OCI-LY7 (cell line): ENCODE data around the gene C9orf78. TPM values are rescaled to one million over a fixed set of nuclear protein-coding genes. Genes with fewer than 3 reads are reported as not detected.

ENCODE experiments used
- BruUV-seq: library from RNA; stranded (reverse); fragments of 400-500 nt; replicated peaks from 2 replicates; lab custom pipeline; 2021; lab: Mats Ljungman, UMichigan
- CTCF ChIA-PET: fragments of 300-600 bp; sonication (Branson Sonifier 250); formaldehyde crosslinking; loops from one replicate; lab custom pipeline; 2022; ENCODE audit warnings: antibody characterized with exemption; ENCODE audit not compliant: unreplicated experiment; lab: Charles Lee
- POLR2A ChIA-PET: fragments of 300-600 bp; sonication (Branson Sonifier 250); formaldehyde crosslinking; loops from one replicate; lab custom pipeline; 2022; ENCODE audit warnings: antibody characterized with exemption; lab: Charles Lee
- DNase-seq: peaks from one replicate; pipeline ENCODE4 v3.0.0-alpha.2; 2015; ENCODE audit warnings: low spot score
- H2AFZ ChIP-seq: fragments of 200-600 bp; sonication (generic), shearing (Covaris generic); 2 replicates; pipeline ENCODE4 v1.6.1; 2014; ENCODE audit warnings: mild to moderate bottlenecking, antibody characterized with exemption, low read length, moderate library complexity
- H3K27ac ChIP-seq: fragments of 200-600 bp; sonication (generic); 2 replicates; pipeline ENCODE4 v1.5.1; 2014; ENCODE audit warnings: mixed run types, low read depth, mild to moderate bottlenecking, moderate library complexity, low read length, inconsistent platforms; ENCODE audit not compliant: poor library complexity, severe bottlenecking
- H3K36me3 ChIP-seq: fragments of 200-600 bp; sonication (generic); 2 replicates; pipeline ENCODE4 v1.6.1; 2014; ENCODE audit warnings: mild to moderate bottlenecking, antibody characterized with exemption, low read length, moderate library complexity, mixed read lengths; ENCODE audit not compliant: insufficient read depth
- H3K4me1 ChIP-seq: fragments of 200-600 bp; sonication (generic); 2 replicates; pipeline ENCODE4 v1.5.1; 2014; ENCODE audit warnings: mild to moderate bottlenecking, low read length; ENCODE audit not compliant: insufficient read depth, poor library complexity, severe bottlenecking
- H3K4me2 ChIP-seq: fragments of 200-600 bp; sonication (generic); 2 replicates; pipeline ENCODE4 v1.6.1; 2014; ENCODE audit warnings: mild to moderate bottlenecking, low read length
- H3K4me3 ChIP-seq: fragments of 200-600 bp; sonication (generic); 2 replicates; pipeline ENCODE4 v1.5.1; 2014; ENCODE audit warnings: mild to moderate bottlenecking, low read depth, low read length; ENCODE audit not compliant: poor library complexity, severe bottlenecking
- H3K79me2 ChIP-seq: fragments of 200-600 bp; sonication (generic); 2 replicates; pipeline ENCODE4 v1.6.1; 2016; ENCODE audit warnings: low read depth, mild to moderate bottlenecking, low read length, moderate library complexity, mixed read lengths; ENCODE audit not compliant: insufficient read depth
- H3K9me2 ChIP-seq: fragments of 200-600 bp; sonication (generic); 2 replicates; pipeline ENCODE4 v1.6.1; 2016; ENCODE audit warnings: mild to moderate bottlenecking, low read length, mixed read lengths; ENCODE audit not compliant: insufficient read depth
- H3K9me3 ChIP-seq: fragments of 200-600 bp; sonication (generic); 2 replicates; pipeline ENCODE4 v1.6.1; 2014; ENCODE audit warnings: mild to moderate bottlenecking, mixed run types, low read length, mixed read lengths
- H4K20me1 ChIP-seq: fragments of 200-600 bp; sonication (generic); 2 replicates; pipeline ENCODE4 v1.6.1; 2014; ENCODE audit warnings: mild to moderate bottlenecking, antibody characterized with exemption, low read length, moderate library complexity, mixed read lengths; ENCODE audit not compliant: insufficient read depth
- CTCF ChIP-seq: fragments of 200-600 bp; sonication (generic); conservative IDR thresholded peaks from 2 replicates; pipeline ENCODE4 v1.5.1; 2014; ENCODE audit warnings: mild to moderate bottlenecking, antibody characterized with exemption, low read length, moderate library complexity, mixed read lengths
- EZH2phosphoT487 ChIP-seq: fragments of 200-600 bp; sonication (generic); IDR thresholded peaks from 2 replicates; pipeline ENCODE4 v1.6.1; 2018; ENCODE audit warnings: low read depth, borderline replicate concordance, mild to moderate bottlenecking, mixed run types, antibody characterized with exemption, low read length, moderate library complexity, mixed read lengths
- intact Hi-C: fragments of 100-400 bp; cut with micrococcal nuclease; formaldehyde crosslinking; loops from one replicate; pipeline ENCODE4 v1.10.0; 2022; ENCODE audit not compliant: unreplicated experiment
- total RNA-seq, 2 experiments: library from RNA; depleted of rRNA in 1 of 2; stranded (reverse); fragments of >200 nt in 1 of 2; shearing (Covaris generic) in 1 of 2; gene quantifications; 2 replicates each; pipeline ENCODE4 v1.2.3, GENCODE V29; 2014 to 2022

The C9orf78 gene
- total RNA-seq, 2 experiments from 2014 or later = 49.4 to 60.6 TPM

DNA sequence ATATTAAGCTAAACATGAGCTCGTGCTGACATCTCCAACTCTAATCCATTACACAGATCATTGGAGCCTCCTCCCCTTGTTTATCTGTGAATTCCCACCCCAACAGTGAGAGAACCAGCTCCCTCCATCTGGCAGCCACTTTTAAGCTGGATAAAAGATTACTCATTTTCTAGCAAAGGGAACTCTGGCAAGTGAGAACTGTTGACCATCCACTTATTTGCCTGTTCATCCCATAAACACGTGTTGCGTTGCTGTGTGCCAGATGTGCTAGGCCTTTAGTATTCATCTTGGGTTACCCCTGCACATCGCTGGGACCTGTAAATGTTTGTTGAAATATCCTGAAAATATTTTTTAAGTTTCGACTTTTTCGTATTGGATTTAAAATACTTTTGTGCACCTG is 8.7 kb downstream of the C9orf78 start:
- BruUV-seq = no TSS peak
- Histone ChIP-seq H3K9me2 (no peaks in the 10 kb centered on the region), H3K79me2 (peaks cover 15% of the 10 kb centered on the region; the same call in 1 of the 2 replicates), H4K20me1 (no peaks in the 10 kb centered on the region), H3K27ac (no peak overlapping the region), H2AFZ (no peak overlapping the region), H3K36me3 (peaks cover 65% of the 10 kb centered on the region), H3K9me3 (no peaks in the 10 kb centered on the region), H3K4me1 (peaks cover 9% of the 10 kb centered on the region), H3K4me3 (no peak overlapping the region), H3K4me2 (no peak overlapping the region)
- ChIA-PET CTCF (no interaction called here), POLR2A (no interaction called here)
- intact Hi-C loops = no loop called here
- no peak for TF ChIP-seq EZH2phosphoT487
- no peak for TF ChIP-seq CTCF
- no peak for DNase-seq

DNA sequence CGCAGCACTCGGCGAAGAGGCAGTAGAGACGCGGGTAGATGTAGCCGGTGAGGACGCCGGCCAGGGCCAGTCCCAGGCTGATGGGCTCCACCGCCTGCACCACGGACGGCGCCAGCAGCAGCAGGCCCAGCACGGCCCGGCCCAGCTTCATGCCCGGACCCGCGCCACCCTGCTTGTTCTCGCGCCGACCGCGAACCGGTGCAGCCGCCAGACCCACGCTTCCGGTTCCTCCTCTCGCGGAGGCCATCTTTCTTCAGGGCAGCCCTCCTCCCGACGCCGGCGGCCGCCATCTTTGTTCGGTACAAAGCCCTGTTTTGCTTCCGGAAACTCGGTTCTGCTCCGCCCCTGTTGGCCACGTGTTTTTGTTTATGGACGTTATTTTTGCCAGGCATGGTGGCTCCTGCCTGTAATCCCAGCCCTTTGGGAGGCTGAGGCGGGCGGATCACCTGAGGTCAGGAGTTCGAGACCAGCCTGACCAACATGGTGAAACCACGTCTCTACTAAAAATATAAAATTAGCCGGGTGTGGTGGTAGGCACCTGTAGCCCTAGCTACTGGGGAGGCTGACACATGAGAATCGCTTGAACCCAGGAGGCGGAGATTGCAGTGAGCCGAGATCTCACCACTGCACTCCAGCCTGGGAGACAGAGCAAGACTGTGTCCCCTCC is 11.0 kb downstream of the C9orf78 start, which contains the start of gene TOR1A:
Gene TOR1A, minus strand, starts transcription at position 202 of the 667 bp plus-strand sequence. Its CDS starts 51 bp downstream, at position 151.
- peaks cover 17% of the 10 kb centered on the region; the same call in 1 of the 2 replicates for H3K79me2 ChIP-seq
- ChIA-PET CTCF (interaction anchor here (0.5 kb wide), 1 partner anchor 11 kb away, joined by 3 read pairs; the partner anchor contains the start of genes C9orf78 and USP20), POLR2A (interaction anchor here (0.6 kb wide), 1 partner anchor 532 kb away, joined by 3 read pairs; no protein-coding TSS in a partner anchor)
- H2AFZ ChIP-seq = peak within 1 kb of the TSS; percentile 61; the same call in 1 of the 2 replicates
- no peaks in the 10 kb centered on the region for H3K9me2 ChIP-seq
- H3K4me3 ChIP-seq = peak within 1 kb of the TSS; percentile 99
- no peaks in the 10 kb centered on the region for H3K9me3 ChIP-seq
- TF ChIP-seq EZH2phosphoT487 = no peak
- TF ChIP-seq CTCF = no peak
- no TSS peak for BruUV-seq
- H3K36me3 ChIP-seq = peaks cover 59% of the 10 kb centered on the region
- peak within 1 kb of the TSS; percentile 53 for H3K27ac ChIP-seq
- H3K4me2 ChIP-seq = peak within 1 kb of the TSS; percentile 89
- intact Hi-C loops = no loop called here
- H3K4me1 ChIP-seq = peaks cover 9% of the 10 kb centered on the region
- DNase-seq = peak; percentile 94
- H4K20me1 ChIP-seq = no peaks in the 10 kb centered on the region

DNA sequence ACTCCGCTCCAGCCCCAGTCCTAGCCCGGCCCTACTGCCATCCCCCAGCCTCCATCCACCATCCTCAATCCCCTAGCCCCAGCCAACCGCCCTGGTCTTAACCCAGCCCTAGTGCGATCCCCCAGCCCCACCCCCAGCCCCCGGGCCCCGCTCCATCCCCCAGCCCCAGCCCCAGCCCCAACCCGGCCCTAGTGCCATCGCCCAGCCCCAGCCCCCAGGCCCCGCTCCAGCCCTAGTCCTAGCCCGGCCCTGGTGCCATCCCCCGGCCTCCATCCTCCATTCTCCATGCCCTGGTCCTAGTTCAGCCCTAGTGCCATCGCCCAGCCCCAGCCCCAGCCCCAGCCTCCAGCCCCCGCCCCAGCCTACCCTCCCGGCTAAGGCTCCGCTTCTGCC is 11.5 kb downstream of the C9orf78 start:
- Histone ChIP-seq H2AFZ (peak overlapping the region; percentile 61; the same call in 1 of the 2 replicates), H3K9me2 (no peaks in the 10 kb centered on the region), H4K20me1 (no peaks in the 10 kb centered on the region), H3K79me2 (peaks cover 17% of the 10 kb centered on the region; the same call in 1 of the 2 replicates), H3K9me3 (no peaks in the 10 kb centered on the region), H3K27ac (peak overlapping the region; percentile 53), H3K4me2 (peak overlapping the region; percentile 60; the same call in 1 of the 2 replicates), H3K4me3 (peak overlapping the region; percentile 99), H3K36me3 (peaks cover 59% of the 10 kb centered on the region), H3K4me1 (peaks cover 9% of the 10 kb centered on the region)
- POLR2A ChIA-PET = no interaction called here
- DNase-seq = no peak
- CTCF ChIA-PET = interaction anchor here (0.5 to 0.7 kb wide), 2 partner anchors 12 to 1919 kb away, joined by 3 to 5 read pairs; partner anchors contain the start of genes C9orf78 and USP20
- TF ChIP-seq EZH2phosphoT487 (no peak), CTCF (no peak)
- intact Hi-C loops = no loop called here
- BruUV-seq = no TSS peak
